DND-41 (cell line): Measurements from ENCODE around the gene METTL13.

Experiments used
- EZH2 ChIP-seq: IDR thresholded peaks from 3 replicates; pipeline ENCODE4 v1.6.1; 2012; ENCODE audit warnings: borderline replicate concordance, low read depth, mild to moderate bottlenecking, moderate library complexity, low read length, inconsistent platforms; ENCODE audit not compliant: severe bottlenecking
- TF ChIP-seq, protein P1 (sequence below): IDR thresholded peaks from 2 replicates; pipeline ENCODE4 v1.5.1; 2012; ENCODE audit warnings: borderline replicate concordance, low read length, moderate library complexity, mild to moderate bottlenecking; ENCODE audit not compliant: poor library complexity, severe bottlenecking; ENCODE audit errors: extremely low read depth

GRCh38 chr1:171739656-171740055 lies 41.8 kb upstream of the METTL13 start:
- TF ChIP-seq, protein P1, sequence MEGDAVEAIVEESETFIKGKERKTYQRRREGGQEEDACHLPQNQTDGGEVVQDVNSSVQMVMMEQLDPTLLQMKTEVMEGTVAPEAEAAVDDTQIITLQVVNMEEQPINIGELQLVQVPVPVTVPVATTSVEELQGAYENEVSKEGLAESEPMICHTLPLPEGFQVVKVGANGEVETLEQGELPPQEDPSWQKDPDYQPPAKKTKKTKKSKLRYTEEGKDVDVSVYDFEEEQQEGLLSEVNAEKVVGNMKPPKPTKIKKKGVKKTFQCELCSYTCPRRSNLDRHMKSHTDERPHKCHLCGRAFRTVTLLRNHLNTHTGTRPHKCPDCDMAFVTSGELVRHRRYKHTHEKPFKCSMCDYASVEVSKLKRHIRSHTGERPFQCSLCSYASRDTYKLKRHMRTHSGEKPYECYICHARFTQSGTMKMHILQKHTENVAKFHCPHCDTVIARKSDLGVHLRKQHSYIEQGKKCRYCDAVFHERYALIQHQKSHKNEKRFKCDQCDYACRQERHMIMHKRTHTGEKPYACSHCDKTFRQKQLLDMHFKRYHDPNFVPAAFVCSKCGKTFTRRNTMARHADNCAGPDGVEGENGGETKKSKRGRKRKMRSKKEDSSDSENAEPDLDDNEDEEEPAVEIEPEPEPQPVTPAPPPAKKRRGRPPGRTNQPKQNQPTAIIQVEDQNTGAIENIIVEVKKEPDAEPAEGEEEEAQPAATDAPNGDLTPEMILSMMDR = no peak
- no peak for TF ChIP-seq EZH2
